ENCODE measurements around the gene PDZD7.

Gene PDZD7

DNA sequence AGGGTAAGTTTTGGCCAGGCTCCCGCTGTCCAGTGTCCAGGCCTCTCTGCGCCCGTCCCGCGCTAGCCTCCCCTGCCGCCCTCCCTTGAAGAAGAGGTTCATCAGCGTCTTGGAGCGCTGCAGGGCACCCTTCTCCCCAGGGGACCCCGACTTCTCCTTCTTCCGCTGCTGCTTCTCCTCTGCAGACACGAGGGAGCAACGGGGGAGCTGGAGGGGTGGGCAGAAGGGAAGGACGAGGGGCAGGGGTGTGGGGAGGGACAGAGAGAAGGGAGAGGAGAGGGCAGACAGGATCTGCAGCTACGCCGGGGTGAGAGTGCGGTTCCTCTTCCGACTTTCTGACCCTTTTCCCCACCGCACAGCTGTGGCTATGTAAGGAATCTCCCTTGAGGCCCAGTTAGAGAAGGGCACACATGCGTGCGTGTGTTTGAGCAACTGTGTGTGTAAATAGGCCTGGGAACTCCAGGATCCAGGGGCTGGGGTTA is 12.8 kb downstream of the PDZD7 start:
- no peak for DNase-seq

DNA sequence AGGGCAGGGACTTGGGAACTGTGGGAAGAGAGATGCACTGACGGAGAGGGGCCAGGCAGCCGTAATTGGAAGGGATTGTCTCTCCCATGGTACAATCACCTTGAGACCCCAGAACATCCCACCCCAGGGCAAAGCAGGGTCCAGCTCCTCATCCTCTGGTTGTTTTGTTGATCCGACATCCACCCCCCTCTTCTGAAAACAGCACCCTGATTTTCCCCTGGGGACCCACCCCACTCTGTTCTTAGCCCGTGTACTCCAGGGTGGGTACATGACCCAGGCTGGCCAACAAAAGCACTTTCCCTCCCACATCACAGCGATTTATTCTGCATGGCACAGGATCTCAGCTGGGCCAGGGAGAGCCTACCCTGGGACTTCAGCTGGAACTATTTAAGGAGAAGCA is 14.1 kb downstream of the PDZD7 start:
- no peak for DNase-seq

DNA sequence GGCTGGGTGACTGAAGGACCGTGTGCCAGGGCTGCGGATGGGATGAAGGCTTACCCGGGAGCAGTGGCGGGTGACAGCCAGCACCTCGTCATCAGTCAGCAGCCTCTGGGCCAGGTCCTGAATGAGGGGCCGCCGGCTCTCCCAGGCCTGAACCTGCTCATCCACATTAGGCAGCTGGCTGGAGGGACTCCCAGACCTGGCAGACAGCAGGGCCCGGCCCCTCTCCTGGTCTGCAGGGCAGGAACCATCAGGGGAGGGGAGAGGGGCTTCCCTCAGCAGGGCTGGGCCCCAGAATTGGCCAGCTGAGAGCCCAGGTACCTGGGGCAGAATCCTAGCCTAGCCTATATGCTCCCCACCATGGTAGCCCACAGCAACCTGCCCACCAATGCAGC is 15.4 kb downstream of the PDZD7 start:
- DNase-seq = no peak

DNA sequence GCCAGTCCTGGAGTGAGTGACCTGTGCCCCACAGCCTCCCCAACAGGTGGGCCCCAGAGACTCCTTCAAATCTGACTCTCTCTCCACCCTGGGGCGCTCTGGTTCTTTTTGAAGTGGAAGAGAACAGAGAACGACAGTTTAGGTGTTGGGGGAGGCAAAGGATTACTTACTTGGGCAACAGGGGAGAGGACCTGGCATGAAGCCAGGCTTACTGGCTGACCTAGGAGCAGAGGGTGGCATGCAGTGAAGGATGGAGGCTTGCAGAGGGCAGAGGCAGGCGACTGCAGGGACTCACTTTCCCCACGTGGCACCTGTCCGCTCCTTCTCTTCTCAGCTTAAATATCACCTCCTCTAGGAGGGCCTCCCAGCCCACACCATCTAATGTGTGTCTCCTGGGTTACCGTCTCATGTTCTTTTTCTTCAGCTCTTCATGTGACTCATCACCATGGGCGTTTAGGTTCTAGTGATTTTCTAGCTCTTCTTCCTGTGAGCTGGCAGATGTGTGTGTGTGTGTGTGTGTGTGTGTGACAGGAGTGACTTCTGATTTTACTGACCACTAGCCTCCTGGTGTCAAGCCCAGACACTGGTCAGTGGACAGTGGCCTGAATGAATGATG is 15.9 kb downstream of the PDZD7 start:
- peak; percentile 30 to 41 for DNase-seq

DNA sequence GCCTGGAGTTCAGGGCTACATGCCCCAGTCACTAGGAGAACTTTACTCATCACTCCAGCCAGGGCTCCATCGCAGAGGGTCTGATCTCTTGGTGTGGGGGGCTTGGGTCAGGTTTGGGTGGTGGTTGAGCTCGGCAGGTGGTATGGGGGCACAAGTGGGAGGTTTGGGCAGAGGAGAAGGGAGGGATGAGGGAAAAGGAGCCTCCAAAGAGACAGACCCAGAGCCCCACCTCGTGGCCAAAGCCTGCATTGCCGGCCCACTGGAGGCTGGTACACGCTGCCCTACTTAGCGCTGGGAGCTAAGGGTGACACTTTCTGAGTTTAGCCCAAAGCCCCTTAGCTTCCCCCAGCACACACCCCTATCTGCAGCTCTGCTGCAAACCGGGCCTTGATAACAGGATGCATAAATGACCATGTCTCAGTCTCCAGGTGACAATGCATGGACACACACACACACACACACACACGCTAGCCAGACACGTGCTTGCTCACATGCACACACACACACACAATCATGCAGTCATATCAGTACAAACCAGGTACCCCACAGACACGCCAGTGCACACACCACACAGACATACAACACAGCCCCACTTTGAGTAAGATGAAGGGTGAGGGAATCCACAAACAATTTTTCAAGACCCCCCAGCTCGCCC is 16.6 kb downstream of the PDZD7 start:
- DNase-seq = peak; percentile 91

DNA sequence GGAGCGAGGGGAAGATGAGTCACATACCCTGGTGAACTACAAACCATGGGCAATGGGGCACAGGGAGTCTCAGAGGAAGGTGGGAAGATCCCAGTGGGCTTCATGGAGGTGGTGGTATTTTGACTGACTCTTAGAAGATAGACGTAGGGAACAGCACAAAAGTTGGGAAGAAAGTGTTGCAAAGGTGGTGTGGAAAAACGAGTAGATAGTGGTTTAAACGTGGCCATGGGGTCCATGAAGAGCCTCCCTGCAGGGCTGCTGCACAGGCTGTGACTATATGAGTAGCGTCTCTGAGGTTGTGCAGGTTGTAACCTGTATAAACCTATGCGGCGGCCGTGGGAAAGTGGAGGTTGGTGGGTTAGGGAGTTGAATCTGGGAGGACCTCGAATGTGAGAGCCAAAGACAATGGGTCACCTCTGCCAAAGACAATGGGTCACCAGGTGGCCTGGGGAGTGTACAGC is 17.5 kb downstream of the PDZD7 start:
- DNase-seq = no peak

DNA sequence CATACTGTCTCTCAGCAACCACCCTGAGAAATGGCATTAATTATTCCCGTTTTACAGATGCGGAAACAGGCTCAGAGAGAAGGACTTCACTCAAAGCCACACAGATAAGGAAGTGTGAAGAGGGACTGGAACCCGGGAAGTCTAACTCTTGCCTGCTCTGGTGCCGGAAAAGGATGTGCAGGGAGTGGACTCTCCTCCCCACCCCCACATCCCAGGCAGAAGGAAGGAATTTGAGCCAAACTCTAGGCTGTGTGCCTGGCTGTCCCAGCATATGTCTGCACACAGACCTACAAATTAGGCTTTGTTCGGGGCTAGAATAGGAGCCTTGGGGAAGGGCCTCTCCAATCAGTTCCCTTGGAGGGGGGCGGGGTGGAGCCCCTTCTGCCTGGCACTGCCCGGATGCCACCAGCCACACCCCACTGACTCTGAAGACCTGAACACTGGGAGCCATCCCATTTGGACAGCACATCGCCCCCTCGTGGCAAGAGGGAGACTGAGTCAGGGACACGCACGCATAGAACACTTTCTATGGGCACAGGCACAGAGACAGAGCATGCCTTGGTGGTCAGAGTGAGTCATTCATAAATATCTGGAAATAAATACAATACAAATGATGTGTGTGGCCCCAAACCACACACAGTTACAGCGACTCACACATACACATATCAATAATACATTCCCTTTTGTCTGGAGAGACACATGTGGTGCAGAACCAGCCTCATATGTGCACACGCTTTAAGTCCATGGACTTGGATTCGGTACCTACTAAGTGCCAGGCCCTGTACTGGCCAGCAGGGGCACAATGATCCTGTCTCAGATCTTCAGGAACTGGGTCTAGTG is 18.2 kb downstream of the PDZD7 start:
- peak; percentile 88 to 91 for DNase-seq

DNA sequence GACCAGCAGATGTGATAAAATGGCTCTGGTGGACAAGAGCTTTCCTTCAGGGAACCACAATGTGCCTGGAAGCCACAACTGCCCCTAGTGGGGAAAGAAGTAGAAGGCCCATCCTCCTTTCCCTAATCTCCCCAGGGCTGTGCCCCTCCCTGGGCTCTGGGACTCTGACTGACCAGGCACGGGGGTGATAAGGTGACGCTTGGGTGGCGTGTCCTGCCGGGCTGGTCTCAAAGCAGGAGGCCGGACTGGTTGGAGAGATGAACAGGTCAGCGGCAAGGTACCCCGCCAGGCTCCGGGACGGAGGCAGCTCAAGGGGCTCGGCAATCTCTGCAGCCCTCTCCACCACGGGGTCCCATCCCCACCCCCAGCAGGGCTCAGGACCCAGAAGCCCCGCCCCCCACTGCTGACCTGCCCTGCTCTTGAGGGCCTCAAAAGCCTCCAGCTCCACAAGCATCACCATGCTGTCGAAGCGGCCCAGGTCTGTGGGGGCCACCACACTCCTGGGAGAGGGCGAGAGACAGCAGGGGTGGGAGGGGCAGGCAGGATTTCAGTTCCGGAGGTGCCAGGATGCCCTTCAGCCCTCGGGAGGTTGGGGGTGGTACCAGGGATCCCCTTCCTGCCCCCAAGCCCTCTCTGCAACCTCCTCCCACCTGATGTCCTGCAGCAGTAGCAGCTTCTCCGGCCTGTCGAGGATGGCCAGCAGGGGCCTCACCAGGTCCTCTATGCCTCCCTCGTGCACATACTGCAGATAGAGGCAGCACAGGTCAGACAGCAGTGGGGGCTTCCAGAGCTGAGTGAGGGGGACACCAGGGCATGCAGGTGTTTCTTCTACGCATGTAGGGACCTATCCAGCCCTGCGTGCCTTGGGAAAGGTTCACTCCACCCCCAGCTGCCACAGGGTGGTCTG is 19.2 kb downstream of the PDZD7 start:
- DNase-seq = no peak

DNA sequence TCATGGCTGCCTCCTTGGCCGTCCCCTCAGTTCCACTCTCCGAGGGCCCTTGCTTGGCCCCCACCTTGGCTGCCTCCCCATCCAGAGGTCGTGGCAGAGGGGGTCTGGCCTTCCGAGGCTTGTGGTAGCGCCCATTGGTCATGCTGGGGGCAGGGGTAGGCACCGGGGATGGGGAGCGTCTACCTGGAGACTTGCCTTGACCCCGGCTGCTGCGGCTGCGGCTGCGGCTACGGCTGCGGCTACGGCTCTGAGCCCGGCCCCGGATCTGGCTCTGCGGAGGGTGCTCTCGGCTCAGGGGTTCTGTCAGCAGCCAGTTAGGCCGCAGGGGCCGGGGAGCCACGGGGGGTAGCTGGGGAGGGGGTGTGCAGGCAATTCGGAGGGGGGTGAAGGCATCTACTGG is 20.6 kb downstream of the PDZD7 start:
- no peak for DNase-seq

DNA sequence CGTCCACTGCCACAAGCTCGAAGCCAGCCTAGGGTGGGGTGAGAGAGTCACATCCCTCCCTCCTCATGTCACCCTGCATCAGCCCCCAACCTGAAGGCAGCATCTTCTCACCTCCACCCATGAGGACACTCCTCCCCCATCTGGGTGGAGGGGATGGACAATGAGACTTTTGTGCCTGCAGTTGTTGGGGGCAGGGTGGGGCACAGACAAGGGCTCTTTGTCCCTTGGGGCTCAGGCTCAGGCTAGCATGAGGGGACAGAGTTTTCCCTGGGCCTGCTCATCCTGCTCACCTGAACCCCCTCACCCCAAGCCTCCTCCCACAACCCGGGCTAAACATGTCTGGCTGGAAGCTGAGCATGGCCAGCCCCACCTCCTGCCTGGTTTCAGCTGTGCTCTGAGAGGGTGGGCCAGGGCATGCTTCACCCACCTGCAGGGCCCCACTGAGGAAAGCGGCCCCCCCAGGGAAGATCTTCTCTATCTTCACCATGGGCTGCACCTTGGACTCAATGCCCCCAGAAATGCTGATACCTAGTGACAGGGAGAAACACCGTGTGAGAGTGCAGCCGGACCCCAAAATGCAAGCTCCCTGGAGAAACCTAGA is 22.0 kb downstream of the PDZD7 start:
- DNase-seq = no peak

DNA sequence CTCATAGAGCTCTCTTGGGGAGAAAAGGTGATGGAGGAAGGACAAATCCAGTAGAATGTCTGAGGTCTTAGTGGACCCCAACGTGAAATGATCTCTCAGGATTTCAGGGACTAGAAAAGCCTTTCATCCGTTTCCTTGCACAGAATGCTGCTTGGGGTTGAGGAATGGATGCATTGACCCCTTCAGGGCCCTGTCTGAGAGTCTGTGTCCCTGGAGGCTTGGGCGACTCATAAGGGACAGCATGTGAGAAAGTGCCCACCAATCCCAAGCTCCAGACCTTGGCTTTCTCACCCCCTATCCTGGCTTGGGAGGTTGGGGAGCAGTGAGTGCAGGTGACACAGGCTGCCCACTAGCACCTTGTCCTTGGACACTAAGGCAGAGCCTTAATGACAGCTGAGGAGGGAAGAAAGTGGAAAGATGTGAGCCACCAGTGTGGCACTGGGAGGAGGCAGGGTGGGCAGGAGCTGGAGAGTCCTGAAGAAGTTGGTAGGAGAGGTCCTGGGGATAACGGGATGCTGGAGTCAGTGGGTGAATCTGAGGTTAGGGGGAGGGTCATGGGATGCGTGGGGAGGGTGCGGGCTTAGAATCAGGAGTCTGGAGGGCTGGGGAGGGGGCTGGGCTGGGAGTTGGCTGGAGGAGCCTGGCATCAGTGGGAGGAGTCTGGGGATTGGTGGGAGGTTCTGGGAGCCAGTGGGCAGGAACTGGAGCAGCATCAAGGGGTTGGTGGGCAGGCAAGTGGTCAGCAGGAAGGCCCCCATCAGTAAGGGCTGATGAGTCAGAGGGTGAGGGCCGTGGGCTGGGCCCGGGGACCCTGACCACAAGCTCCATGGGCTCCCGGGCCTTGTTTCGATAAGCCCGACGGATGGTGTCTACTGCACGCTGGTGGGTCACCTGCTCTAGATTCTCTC is 22.8 kb downstream of the PDZD7 start:
- DNase-seq = no peak

DNA sequence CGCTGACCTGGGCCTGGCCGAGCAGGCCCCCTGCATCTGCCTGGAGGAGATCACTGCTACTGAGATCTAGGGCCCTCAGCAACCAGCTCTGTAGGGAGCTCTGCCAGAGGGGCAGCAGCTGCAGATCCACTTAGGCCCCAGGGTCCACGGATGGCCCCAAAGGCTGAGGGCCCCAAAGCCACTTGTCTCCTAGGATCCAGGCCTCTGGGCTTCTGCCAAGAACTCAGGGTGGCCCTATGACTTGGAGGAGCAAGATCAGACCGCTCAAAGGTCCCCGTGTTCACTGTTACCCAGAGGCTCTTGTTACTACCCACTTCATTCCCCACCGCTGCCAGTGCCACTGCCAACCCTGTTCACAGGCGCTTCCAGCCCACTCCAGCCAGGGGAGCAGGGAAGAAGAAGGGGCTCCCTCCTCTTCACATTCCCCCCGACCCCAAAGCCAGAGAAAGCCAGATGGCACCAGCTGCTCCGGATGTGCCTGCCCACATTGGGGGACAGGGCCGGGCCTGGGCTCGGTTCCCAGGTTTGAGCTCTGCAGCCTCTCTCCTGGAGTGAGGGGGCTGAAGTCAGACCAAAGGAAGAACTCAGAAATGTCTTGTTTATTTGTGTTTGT is 23.7 kb downstream of the PDZD7 start:
- DNase-seq = no peak

DNA sequence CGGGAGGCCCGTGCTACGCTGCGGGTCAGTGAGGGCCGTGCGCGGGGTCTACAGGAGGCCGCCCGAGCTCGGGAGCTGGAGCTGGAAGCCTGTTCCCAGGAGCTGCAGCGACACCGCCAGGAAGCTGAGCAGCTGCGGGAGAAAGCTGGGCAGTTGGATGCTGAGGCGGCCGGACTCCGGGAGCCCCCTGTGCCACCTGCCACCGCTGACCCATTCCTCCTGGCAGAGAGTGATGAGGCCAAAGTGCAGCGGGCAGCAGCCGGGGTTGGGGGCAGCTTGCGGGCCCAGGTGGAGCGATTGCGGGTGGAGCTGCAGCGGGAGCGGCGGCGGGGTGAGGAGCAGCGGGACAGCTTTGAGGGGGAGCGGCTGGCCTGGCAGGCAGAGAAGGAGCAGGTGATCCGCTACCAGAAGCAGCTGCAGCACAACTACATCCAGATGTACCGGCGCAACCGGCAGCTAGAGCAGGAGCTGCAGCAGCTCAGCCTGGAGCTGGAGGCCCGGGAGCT is 24.3 kb downstream of the PDZD7 start:
- DNase-seq = no peak

DNA sequence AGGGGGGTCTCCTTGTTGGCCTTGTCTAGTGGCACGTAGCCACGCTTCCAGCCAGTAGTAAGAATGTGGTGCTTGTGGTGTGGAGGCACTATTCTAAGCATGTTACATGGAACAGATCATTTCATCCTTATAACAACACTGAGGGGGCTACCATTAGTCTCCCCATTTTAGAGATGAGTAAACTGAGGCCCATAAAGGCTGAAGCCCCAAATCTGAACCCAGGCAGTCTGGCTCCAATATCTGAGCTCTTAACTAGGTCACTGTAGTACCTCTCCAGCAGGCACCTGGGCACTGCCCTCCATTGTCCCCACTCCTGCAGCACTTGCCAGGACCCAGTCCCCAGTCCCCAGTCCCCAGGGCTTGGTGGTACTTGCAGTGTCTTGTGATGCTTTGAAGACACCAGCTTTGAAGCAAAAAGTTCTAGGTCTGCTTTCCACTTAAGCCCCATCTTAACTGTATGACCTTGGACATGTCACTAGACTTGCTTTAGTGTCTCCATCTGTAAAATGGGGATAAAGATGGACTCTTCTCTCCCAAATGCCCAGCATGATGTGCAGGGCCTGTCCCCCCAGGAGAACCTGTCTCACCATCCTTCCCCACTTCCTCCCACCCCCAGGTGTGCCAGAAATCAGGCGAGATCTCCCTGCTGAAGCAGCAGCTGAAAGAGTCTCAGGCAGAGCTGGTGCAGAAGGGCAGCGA is 24.9 kb downstream of the PDZD7 start:
- no peak for DNase-seq

DNA sequence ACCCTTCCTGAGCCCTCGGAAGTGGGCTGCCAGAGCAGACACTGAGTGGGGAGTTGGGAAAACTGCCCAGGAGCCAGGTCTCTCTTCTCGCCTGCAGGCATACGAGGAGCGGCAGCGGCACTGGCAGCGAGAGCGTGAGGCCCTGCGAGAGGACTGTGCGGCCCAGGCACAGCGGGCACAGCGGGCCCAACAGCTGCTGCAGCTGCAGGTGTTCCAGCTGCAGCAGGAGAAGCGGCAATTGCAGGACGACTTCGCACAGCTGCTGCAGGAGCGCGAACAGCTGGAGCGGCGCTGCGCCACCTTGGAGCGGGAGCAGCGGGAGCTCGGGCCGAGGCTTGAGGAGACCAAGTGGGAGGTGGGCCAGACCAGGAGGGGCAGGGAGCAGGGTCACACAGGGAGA is 25.6 kb downstream of the PDZD7 start:
- DNase-seq = no peak

DNA sequence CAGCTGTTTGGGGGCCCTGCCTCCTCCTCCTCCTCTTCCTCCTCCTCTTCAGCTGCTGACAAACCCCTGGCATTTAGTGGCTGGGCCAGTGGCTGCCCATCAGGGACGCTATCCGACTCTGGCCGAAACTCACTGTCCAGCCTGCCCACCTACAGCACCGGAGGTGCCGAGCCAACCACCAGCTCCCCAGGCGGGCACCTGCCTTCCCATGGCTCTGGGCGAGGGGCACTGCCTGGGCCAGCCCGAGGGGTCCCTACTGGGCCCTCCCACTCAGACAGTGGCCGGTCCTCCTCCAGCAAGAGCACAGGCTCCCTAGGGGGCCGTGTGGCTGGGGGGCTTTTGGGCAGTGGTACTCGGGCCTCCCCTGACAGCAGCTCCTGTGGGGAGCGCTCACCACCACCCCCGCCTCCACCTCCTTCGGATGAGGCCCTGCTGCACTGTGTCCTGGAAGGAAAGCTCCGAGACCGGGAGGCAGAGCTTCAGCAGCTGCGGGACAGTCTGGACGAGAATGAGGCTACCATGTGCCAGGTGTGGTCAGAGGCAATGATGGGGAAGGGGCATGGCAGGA is 27.2 kb downstream of the PDZD7 start:
- DNase-seq = no peak

DNA sequence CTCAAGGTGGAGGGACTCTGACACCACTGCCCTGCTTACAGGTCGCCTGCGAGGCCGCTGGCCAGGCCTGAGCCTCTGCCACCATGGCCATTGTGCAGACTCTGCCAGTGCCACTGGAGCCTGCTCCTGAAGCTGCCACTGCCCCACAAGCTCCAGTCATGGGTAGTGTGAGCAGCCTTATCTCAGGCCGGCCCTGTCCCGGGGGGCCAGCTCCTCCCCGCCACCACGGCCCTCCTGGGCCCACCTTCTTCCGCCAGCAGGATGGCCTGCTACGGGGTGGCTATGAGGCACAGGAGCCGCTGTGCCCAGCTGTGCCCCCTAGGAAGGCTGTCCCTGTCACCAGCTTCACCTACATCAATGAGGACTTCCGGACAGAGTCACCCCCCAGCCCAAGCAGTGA is 28.5 kb downstream of the PDZD7 start:
- DNase-seq = no peak

DNA sequence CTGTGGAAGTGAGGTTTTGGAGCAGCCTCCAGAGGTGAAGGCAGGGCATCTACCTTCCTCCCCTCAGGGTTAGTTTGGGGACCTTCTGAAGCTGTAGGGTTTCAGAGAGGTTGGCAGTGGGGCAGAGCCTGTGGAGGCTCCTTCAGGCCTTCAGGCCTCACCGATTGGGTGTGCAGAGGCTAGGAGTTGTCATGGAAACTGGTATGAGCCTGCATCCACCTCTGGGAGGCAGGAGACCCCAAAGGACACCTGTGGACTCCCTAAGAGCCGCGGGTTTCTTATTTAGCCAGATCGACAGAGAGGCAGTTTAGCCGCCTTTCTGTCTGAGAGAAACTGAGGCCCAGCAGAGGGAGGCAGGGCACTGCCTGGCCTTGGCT is 29.3 kb downstream of the PDZD7 start:
- DNase-seq = no peak

DNA sequence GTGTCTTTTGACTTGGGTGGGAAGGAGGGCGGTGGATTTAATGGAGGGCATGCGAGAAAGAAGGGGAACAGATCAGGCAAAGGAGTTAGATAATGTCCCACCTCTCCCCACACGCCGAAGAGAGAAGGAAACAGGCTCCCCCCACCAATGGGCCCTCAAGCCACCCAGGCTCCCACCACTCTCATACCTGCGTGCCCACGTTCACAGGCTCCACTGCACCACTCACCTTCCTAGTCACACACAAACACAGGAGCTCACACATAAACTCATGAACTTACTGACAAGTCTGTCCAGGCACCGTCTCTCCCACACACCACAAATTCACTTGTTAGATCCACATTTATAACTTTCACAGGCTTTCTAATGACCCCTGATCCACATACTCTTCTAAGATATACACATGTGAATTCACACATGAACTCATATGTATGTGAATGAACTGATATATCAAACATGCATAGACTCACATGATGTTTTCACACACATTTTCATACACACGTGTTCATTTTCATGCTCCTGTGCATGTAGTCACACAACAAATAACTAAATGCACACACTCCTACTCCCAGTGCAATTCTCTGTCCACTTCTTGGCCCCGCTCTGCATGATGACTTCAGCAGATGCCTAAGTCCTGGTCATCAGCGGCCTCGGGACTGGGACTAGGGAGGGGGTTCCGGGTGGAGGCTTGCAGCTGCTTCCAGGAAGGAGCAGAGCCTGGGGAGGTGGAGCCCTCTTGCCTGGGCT is 29.8 kb downstream of the PDZD7 start:
- DNase-seq = no peak
